GM12872 (cell line): ENCODE measurements around the gene NASP.

Source experiments
- TF ChIP-seq, protein P1 (sequence below): IDR thresholded peaks from 3 replicates; pipeline ENCODE4 v1.5.1; 2011; ENCODE audit warnings: low read depth, mild to moderate bottlenecking, low read length, moderate library complexity; ENCODE audit not compliant: insufficient read depth

The NASP gene

DNA sequence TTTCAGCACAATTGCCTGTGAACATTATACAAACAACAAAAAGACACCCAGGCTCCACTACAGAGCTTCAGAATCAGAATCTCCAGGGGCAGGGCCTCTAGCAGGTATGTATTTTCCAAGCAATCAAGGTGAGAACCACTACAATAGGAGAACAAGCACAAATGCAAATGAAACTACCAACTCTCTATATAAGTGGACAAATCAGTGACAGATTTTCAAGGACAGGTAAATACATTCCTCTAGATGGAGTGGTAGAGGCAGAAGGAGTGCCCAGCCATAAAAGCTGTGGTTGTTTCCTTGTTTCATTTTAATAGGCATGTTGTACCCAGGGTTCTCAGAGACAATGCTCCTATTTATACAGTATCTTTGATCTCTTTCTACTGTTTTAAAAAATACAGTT, 60.1 kb downstream of the NASP start:
- TF ChIP-seq, protein P1, sequence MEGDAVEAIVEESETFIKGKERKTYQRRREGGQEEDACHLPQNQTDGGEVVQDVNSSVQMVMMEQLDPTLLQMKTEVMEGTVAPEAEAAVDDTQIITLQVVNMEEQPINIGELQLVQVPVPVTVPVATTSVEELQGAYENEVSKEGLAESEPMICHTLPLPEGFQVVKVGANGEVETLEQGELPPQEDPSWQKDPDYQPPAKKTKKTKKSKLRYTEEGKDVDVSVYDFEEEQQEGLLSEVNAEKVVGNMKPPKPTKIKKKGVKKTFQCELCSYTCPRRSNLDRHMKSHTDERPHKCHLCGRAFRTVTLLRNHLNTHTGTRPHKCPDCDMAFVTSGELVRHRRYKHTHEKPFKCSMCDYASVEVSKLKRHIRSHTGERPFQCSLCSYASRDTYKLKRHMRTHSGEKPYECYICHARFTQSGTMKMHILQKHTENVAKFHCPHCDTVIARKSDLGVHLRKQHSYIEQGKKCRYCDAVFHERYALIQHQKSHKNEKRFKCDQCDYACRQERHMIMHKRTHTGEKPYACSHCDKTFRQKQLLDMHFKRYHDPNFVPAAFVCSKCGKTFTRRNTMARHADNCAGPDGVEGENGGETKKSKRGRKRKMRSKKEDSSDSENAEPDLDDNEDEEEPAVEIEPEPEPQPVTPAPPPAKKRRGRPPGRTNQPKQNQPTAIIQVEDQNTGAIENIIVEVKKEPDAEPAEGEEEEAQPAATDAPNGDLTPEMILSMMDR: no peak

DNA sequence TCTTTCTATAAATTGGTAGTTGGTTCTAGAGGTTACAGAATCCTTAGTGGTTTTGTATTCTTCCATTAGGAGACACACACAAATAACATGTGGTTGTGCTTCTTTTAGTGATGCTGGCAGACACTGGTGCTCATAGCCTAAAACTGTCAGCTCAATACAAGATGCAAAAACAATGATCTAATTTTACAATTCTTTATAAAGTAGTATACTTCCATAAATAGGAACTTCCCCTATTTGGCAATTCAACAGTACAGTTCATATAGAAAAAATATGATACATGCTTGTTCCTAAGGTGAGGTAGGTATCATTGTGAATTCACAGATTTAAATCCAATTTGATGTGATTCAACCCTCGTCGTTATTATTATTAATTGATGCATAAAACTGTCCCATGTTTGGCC, 60.8 kb downstream of the NASP start:
- TF ChIP-seq, protein P1: no peak

DNA sequence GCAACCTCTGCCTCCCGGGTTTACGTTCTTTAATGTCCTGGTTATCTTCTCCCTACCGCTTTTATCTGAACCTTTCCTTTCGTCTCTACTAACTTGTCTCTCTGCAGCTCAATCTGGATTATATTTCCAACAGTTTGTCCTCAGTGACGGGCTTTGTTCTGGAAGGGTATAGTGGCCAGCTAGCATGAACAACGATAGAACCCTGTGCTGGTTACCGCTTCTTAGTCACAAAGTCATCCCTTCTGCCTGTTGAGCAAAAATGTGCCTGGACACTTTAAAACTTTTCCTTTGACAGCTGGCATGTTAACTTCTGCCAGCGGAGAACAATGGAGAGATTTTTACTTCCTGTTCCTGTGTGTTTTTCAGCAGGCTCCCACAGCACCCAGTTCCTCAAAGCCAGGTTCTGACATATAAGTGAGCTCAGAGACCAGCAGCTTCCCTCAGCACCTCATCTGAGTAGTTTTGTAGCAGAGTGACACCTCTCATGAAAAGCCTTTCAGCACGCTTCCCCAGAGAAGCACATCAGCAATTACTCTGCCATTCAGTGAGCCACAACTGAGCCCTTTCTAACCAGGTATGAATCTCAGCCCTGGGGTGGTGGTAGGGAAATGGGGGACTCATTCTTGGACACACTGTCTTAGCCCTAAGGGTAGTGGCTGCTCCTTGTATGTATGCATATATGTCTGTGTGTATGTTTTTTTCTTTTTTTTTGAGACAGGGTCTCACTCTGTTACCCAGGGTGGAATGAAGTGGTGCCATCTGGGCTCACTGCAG, 63.6 kb downstream of the NASP start:
- TF ChIP-seq, protein P1: no peak

DNA sequence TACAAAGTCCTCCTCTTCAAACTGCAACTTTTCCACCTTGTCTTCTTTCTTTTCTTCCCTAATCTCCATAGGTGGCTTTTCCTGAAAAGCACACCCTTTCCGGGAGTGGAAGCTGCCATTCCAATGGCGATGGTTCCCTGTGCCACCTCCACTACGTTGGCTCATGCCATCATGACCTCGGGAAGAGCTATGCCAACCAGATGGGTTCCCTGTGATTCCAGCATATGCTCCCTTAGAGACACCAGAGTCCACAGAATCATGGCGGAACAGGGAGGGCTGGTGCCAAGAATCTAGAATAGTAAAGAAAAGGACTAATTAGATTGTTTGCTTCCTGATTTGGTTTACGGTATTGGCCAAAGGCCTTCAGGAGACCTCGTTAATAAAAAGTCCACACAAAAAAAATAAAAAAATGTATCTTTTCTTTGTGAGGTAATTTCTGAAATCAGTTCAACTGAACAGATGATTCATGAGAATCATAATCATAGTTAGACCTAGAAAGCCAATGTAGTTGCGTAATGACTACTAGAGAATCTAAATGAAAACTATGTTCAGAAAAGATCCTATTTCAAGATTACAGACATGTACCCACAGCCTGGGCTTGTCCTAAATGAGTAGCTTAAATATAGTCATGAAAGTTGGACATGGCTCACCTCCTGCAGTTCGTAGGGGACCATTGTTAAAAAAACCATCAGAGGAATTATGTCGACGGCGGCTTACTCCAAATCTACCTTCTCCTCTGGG, 70.9 kb downstream of the NASP start:
- TF ChIP-seq, protein P1: no peak

DNA sequence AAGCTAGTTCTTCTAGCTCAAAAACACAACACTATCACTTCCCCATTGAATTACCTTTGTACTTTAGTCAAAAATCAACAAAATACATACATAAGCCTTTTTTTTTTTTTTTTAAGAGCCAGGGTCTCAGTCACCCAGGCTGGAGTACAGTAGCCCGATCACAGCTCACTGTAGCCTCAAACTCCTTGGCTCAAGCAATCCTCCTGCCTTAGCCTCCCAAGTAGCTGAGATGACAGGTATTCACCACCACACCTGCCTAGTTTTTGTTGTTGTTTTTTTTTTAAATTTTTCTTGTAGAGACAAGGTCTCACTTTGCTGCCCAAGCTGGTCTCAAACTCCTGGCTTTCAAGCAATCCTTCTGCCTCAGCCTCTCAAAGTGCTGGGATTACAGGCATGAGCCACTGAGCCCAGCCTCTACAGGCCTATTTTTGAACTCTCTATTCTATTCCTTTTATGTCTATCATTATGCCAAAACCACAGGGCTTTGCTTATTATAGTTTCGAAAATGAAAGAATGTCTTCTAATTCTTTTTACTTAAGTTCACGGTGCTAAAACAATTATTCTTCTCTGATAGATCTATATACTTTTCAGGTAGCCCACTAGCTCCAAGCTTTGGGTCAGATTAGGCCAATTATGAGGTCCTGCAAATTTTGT, 72.9 kb downstream of the NASP start:
- TF ChIP-seq, protein P1: no peak

DNA sequence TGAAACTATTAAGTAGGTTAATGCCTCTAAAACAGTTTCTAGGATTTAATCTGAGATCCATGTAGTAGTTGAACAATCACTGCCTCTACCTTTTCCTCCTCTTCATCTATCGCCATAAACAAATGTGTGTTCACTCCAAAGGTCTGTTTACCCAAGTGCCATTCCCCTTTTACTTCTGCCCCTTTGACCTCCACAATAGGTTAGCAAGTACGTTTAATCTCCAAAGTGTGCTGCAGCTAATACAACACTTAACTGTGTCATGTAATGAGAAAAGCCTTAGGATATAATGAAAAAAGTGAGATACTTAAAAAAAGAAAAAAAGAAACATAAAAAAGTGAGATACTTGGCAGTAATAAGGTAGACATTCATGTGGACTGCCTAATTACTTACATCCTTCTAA, 74.3 kb downstream of the NASP start:
- TF ChIP-seq, protein P1: no peak

DNA sequence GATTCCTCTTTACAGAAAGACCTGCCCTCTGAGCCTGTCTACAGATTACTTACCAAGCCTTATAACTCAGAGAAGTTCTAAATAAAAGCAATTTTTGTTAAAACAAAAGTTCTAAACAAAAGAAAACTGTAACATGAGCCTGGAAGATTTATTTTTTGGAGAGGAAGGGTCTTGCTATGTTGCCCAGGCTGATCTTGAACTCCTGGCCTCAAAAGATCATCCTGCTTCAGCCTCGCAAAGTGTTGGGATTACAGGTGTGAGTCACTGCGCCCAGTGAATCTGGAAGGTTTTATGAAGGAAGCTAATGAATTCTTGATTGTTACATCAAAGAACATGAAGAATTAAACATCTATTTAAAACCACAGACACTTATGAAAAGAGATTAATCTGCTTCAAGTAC, 75.4 kb downstream of the NASP start:
- TF ChIP-seq, protein P1: no peak
